ENCODE results near the gene HAUS3.

Gene HAUS3

GRCh38 chr4:2281575-2282343 lies 39.8 kb upstream of the HAUS3 start:
- Histone ChIP-seq H3K9me3 (replicated peaks; ENCODE audit: insufficient read depth, low read length) (no peaks in the 10 kb centered on the region), H3K79me2 (ENCODE audit: low read length) (no peaks in the 10 kb centered on the region), H3K36me3 (replicated peaks; ENCODE audit: insufficient read depth, low read length) (no peaks in the 10 kb centered on the region), H3F3A (ENCODE audit: insufficient read depth, low read length) (peaks cover 16% of the 10 kb centered on the region), H3K27ac (ENCODE audit: low read length) (peak overlapping the region; percentile 86), H3K27me3 (replicated peaks; ENCODE audit: insufficient read depth, low read length) (no peaks in the 10 kb centered on the region), H3K9me2 (replicated peaks; ENCODE audit: insufficient read depth, low read length) (no peaks in the 10 kb centered on the region), H3K4me1 (ENCODE audit: low read length) (peaks cover 20% of the 10 kb centered on the region), H3K9ac (ENCODE audit: low read length) (peak overlapping the region; percentile 36), H3K4me3 (ENCODE audit: low read length) (no peak overlapping the region; the same call in 1 of the 2 replicates), H3K4me2 (ENCODE audit: low read depth, low read length) (peak overlapping the region; percentile 57), H4K20me1 (ENCODE audit: insufficient read depth, low read length) (no peaks in the 10 kb centered on the region), H2AFZ (ENCODE audit: low read length) (peak overlapping the region; percentile 45)
- DNase-seq: peak; percentile 93
- TF ChIP-seq EZH2phosphoT487 (IDR thresholded peaks at IDR 0.05; ENCODE audit: low read length) (no peak), CTCF (IDR thresholded peaks at IDR 0.05; ENCODE audit: low read length) (peak; percentile 53), EZH2 (optimal IDR thresholded peaks at IDR 0.05; ENCODE audit: low read depth, low read length) (no peak)

GRCh38 chr4:2280531-2281300 lies 38.8 kb upstream of the HAUS3 start:
- H2AFZ ChIP-seq (ENCODE audit: low read length): no peak overlapping the region
- peaks cover 20% of the 10 kb centered on the region for H3K4me1 ChIP-seq (ENCODE audit: low read length)
- no peaks in the 10 kb centered on the region for H3K36me3 ChIP-seq (replicated peaks; ENCODE audit: insufficient read depth, low read length)
- H3K27me3 ChIP-seq (replicated peaks; ENCODE audit: insufficient read depth, low read length): no peaks in the 10 kb centered on the region
- H3K9me2 ChIP-seq (replicated peaks; ENCODE audit: insufficient read depth, low read length): no peaks in the 10 kb centered on the region
- no peak for DNase-seq
- no peaks in the 10 kb centered on the region for H4K20me1 ChIP-seq (ENCODE audit: insufficient read depth, low read length)
- H3K27ac ChIP-seq (ENCODE audit: low read length): peak overlapping the region; percentile 86; the same call in 1 of the 2 replicates
- no peaks in the 10 kb centered on the region for H3K79me2 ChIP-seq (ENCODE audit: low read length)
- H3K9ac ChIP-seq (ENCODE audit: low read length): no peak overlapping the region
- H3K4me2 ChIP-seq (ENCODE audit: low read depth, low read length): no peak overlapping the region
- no peak overlapping the region for H3K4me3 ChIP-seq (ENCODE audit: low read length)
- no peak for TF ChIP-seq EZH2 (optimal IDR thresholded peaks at IDR 0.05; ENCODE audit: low read depth, low read length)
- no peak for TF ChIP-seq CTCF (IDR thresholded peaks at IDR 0.05; ENCODE audit: low read length)
- no peak for TF ChIP-seq EZH2phosphoT487 (IDR thresholded peaks at IDR 0.05; ENCODE audit: low read length)
- H3K9me3 ChIP-seq (replicated peaks; ENCODE audit: insufficient read depth, low read length): no peaks in the 10 kb centered on the region
- peaks cover 16% of the 10 kb centered on the region for H3F3A ChIP-seq (ENCODE audit: insufficient read depth, low read length)

- Histone ChIP-seq H3K27ac (ENCODE audit: low read length) (no peak overlapping the region), H3F3A (ENCODE audit: insufficient read depth, low read length) (peaks cover 16% of the 10 kb centered on the region), H3K79me2 (ENCODE audit: low read length) (no peaks in the 10 kb centered on the region), H2AFZ (ENCODE audit: low read length) (no peak overlapping the region), H3K36me3 (replicated peaks; ENCODE audit: insufficient read depth, low read length) (no peaks in the 10 kb centered on the region), H3K9me2 (replicated peaks; ENCODE audit: insufficient read depth, low read length) (no peaks in the 10 kb centered on the region), H3K27me3 (replicated peaks; ENCODE audit: insufficient read depth, low read length) (no peaks in the 10 kb centered on the region), H4K20me1 (ENCODE audit: insufficient read depth, low read length) (no peaks in the 10 kb centered on the region), H3K4me3 (ENCODE audit: low read length) (no peak overlapping the region), H3K4me1 (ENCODE audit: low read length) (peaks cover 19% of the 10 kb centered on the region), H3K4me2 (ENCODE audit: low read depth, low read length) (no peak overlapping the region), H3K9ac (ENCODE audit: low read length) (no peak overlapping the region), H3K9me3 (replicated peaks; ENCODE audit: insufficient read depth, low read length) (no peaks in the 10 kb centered on the region)
- TF ChIP-seq EZH2 (optimal IDR thresholded peaks at IDR 0.05; ENCODE audit: low read depth, low read length) (no peak), EZH2phosphoT487 (IDR thresholded peaks at IDR 0.05; ENCODE audit: low read length) (no peak), CTCF (IDR thresholded peaks at IDR 0.05; ENCODE audit: low read length) (no peak)
- no peak for DNase-seq
Measured at GRCh38 chr4:2277956-2278355, 36.0 kb upstream of the HAUS3 start.
